ENCODE results near the gene ALG12.

Gene ALG12

GRCh38 chr22:49896201-49896600 lies 22.0 kb downstream of the ALG12 start:
- WGBS (ENCODE audit: insufficient coverage, insufficient read length) = no CpG with 5 or more reads among the region's 5 CpGs
- H3K4me1 ChIP-seq (ENCODE audit: control insufficient read depth, insufficient read depth, low read length) = no peaks in the 10 kb centered on the region
- no peak overlapping the region for H3K4me3 ChIP-seq (ENCODE audit: low read length)

GRCh38 chr22:49894322-49895054 lies 23.8 kb downstream of the ALG12 start:
- no peak for DNase-seq (ENCODE audit: low read depth, low spot score)
- H3K4me1 ChIP-seq (ENCODE audit: control insufficient read depth, insufficient read depth, low read length) = no peaks in the 10 kb centered on the region
- no peaks in the 10 kb centered on the region for H3K9me3 ChIP-seq (ENCODE audit: control insufficient read depth, insufficient read depth, low read length)
- no peaks in the 10 kb centered on the region for H3K27me3 ChIP-seq (ENCODE audit: control insufficient read depth, insufficient read depth, low read length)
- WGBS (ENCODE audit: insufficient coverage, insufficient read length) = no CpG with 5 or more reads among the region's 8 CpGs
- H3K27ac ChIP-seq (ENCODE audit: low read length) = no peak overlapping the region
- no peaks in the 10 kb centered on the region; the same call in 1 of the 2 replicates for H3K36me3 ChIP-seq (ENCODE audit: control insufficient read depth, insufficient read depth, low read length)
- no peak overlapping the region for H3K4me3 ChIP-seq (ENCODE audit: low read length)

More at GRCh38 chr22:49896201-49896600, 22.0 kb downstream of the ALG12 start:
- Histone ChIP-seq H3K27ac (ENCODE audit: low read length) (no peak overlapping the region), H3K9me3 (ENCODE audit: control insufficient read depth, insufficient read depth, low read length) (no peaks in the 10 kb centered on the region), H3K27me3 (ENCODE audit: control insufficient read depth, insufficient read depth, low read length) (no peaks in the 10 kb centered on the region), H3K36me3 (ENCODE audit: control insufficient read depth, insufficient read depth, low read length) (no peaks in the 10 kb centered on the region; the same call in 1 of the 2 replicates)
- DNase-seq (ENCODE audit: low read depth, low spot score) = no peak

- no peaks in the 10 kb centered on the region for H3K4me1 ChIP-seq (ENCODE audit: control insufficient read depth, insufficient read depth, low read length)
- DNase-seq (ENCODE audit: low read depth, low spot score) = no peak
- H3K27me3 ChIP-seq (ENCODE audit: control insufficient read depth, insufficient read depth, low read length) = no peaks in the 10 kb centered on the region
- H3K27ac ChIP-seq (ENCODE audit: low read length) = no peak overlapping the region
- H3K36me3 ChIP-seq (ENCODE audit: control insufficient read depth, insufficient read depth, low read length) = no peaks in the 10 kb centered on the region; the same call in 1 of the 2 replicates
- H3K9me3 ChIP-seq (ENCODE audit: control insufficient read depth, insufficient read depth, low read length) = no peaks in the 10 kb centered on the region
- no peak overlapping the region for H3K4me3 ChIP-seq (ENCODE audit: low read length)
- no CpG with 5 or more reads among the region's 4 CpGs for WGBS (ENCODE audit: insufficient coverage, insufficient read length)
These were observed 25.2 kb downstream of the ALG12 start for GRCh38 chr22:49893025-49893424.

GRCh38 chr22:49892226-49892899 lies 25.9 kb downstream of the ALG12 start:
- Histone ChIP-seq H3K4me1 (ENCODE audit: control insufficient read depth, insufficient read depth, low read length) (no peaks in the 10 kb centered on the region), H3K36me3 (ENCODE audit: control insufficient read depth, insufficient read depth, low read length) (no peaks in the 10 kb centered on the region; the same call in 1 of the 2 replicates), H3K27me3 (ENCODE audit: control insufficient read depth, insufficient read depth, low read length) (no peaks in the 10 kb centered on the region), H3K27ac (ENCODE audit: low read length) (no peak overlapping the region), H3K4me3 (ENCODE audit: low read length) (no peak overlapping the region), H3K9me3 (ENCODE audit: control insufficient read depth, insufficient read depth, low read length) (no peaks in the 10 kb centered on the region)
- no peak for DNase-seq (ENCODE audit: low read depth, low spot score)
- WGBS (ENCODE audit: insufficient coverage, insufficient read length) = no CpG with 5 or more reads among the region's 4 CpGs

GRCh38 chr22:49889071-49889470 lies 29.2 kb downstream of the ALG12 start:
- no CpG with 5 or more reads among the region's 5 CpGs for WGBS (ENCODE audit: insufficient coverage, insufficient read length)
- Histone ChIP-seq H3K27me3 (ENCODE audit: control insufficient read depth, insufficient read depth, low read length) (no peaks in the 10 kb centered on the region), H3K9me3 (ENCODE audit: control insufficient read depth, insufficient read depth, low read length) (no peaks in the 10 kb centered on the region), H3K4me1 (ENCODE audit: control insufficient read depth, insufficient read depth, low read length) (no peaks in the 10 kb centered on the region), H3K36me3 (ENCODE audit: control insufficient read depth, insufficient read depth, low read length) (peaks cover 10% of the 10 kb centered on the region), H3K4me3 (ENCODE audit: low read length) (no peak overlapping the region), H3K27ac (ENCODE audit: low read length) (no peak overlapping the region)
- no peak for DNase-seq (ENCODE audit: low read depth, low spot score)

GRCh38 chr22:49887702-49888101 lies 30.5 kb downstream of the ALG12 start:
- H3K27ac ChIP-seq (ENCODE audit: low read length) = no peak overlapping the region
- no CpG with 5 or more reads among the region's 9 CpGs for WGBS (ENCODE audit: insufficient coverage, insufficient read length)
- no peaks in the 10 kb centered on the region for H3K9me3 ChIP-seq (ENCODE audit: control insufficient read depth, insufficient read depth, low read length)
- DNase-seq (ENCODE audit: low read depth, low spot score) = no peak
- H3K4me3 ChIP-seq (ENCODE audit: low read length) = no peak overlapping the region
- no peaks in the 10 kb centered on the region for H3K27me3 ChIP-seq (ENCODE audit: control insufficient read depth, insufficient read depth, low read length)
- peaks cover 12% of the 10 kb centered on the region for H3K36me3 ChIP-seq (ENCODE audit: control insufficient read depth, insufficient read depth, low read length)
- H3K4me1 ChIP-seq (ENCODE audit: control insufficient read depth, insufficient read depth, low read length) = no peaks in the 10 kb centered on the region

- Histone ChIP-seq H3K4me1 (ENCODE audit: control insufficient read depth, insufficient read depth, low read length) (no peaks in the 10 kb centered on the region), H3K27ac (ENCODE audit: low read length) (no peak overlapping the region), H3K4me3 (ENCODE audit: low read length) (no peak overlapping the region), H3K36me3 (ENCODE audit: control insufficient read depth, insufficient read depth, low read length) (peaks cover 12% of the 10 kb centered on the region), H3K9me3 (ENCODE audit: control insufficient read depth, insufficient read depth, low read length) (no peaks in the 10 kb centered on the region), H3K27me3 (ENCODE audit: control insufficient read depth, insufficient read depth, low read length) (no peaks in the 10 kb centered on the region)
- WGBS (ENCODE audit: insufficient coverage, insufficient read length) = 100% methylated on average over 1 of the region's 14 CpGs
- DNase-seq (ENCODE audit: low read depth, low spot score) = no peak
These were observed 31.2 kb downstream of the ALG12 start for GRCh38 chr22:49887064-49887451.

GRCh38 chr22:49886346-49887063 lies 31.7 kb downstream of the ALG12 start:
- Histone ChIP-seq H3K27ac (ENCODE audit: low read length) (no peak overlapping the region), H3K27me3 (ENCODE audit: control insufficient read depth, insufficient read depth, low read length) (no peaks in the 10 kb centered on the region), H3K4me1 (ENCODE audit: control insufficient read depth, insufficient read depth, low read length) (no peaks in the 10 kb centered on the region), H3K4me3 (ENCODE audit: low read length) (no peak overlapping the region), H3K36me3 (ENCODE audit: control insufficient read depth, insufficient read depth, low read length) (peaks cover 12% of the 10 kb centered on the region), H3K9me3 (ENCODE audit: control insufficient read depth, insufficient read depth, low read length) (no peaks in the 10 kb centered on the region)
- no peak for DNase-seq (ENCODE audit: low read depth, low spot score)
- no CpG with 5 or more reads among the region's 41 CpGs for WGBS (ENCODE audit: insufficient coverage, insufficient read length)

GRCh38 chr22:49885881-49886280 lies 32.4 kb downstream of the ALG12 start:
- no peaks in the 10 kb centered on the region for H3K4me1 ChIP-seq (ENCODE audit: control insufficient read depth, insufficient read depth, low read length)
- no peak overlapping the region for H3K27ac ChIP-seq (ENCODE audit: low read length)
- WGBS (ENCODE audit: insufficient coverage, insufficient read length) = no CpG with 5 or more reads among the region's 35 CpGs
- no peak for DNase-seq (ENCODE audit: low read depth, low spot score)
- H3K27me3 ChIP-seq (ENCODE audit: control insufficient read depth, insufficient read depth, low read length) = no peaks in the 10 kb centered on the region
- H3K4me3 ChIP-seq (ENCODE audit: low read length) = no peak overlapping the region
- H3K9me3 ChIP-seq (ENCODE audit: control insufficient read depth, insufficient read depth, low read length) = no peaks in the 10 kb centered on the region
- H3K36me3 ChIP-seq (ENCODE audit: control insufficient read depth, insufficient read depth, low read length) = peaks cover 12% of the 10 kb centered on the region

- H3K36me3 ChIP-seq (ENCODE audit: control insufficient read depth, insufficient read depth, low read length) = peaks cover 12% of the 10 kb centered on the region
- H3K27ac ChIP-seq (ENCODE audit: low read length) = no peak overlapping the region
- no peaks in the 10 kb centered on the region for H3K27me3 ChIP-seq (ENCODE audit: control insufficient read depth, insufficient read depth, low read length)
- H3K4me1 ChIP-seq (ENCODE audit: control insufficient read depth, insufficient read depth, low read length) = no peaks in the 10 kb centered on the region
- no CpG with 5 or more reads among the region's 17 CpGs for WGBS (ENCODE audit: insufficient coverage, insufficient read length)
- no peaks in the 10 kb centered on the region for H3K9me3 ChIP-seq (ENCODE audit: control insufficient read depth, insufficient read depth, low read length)
- H3K4me3 ChIP-seq (ENCODE audit: low read length) = no peak overlapping the region
- no peak for DNase-seq (ENCODE audit: low read depth, low spot score)
These were observed 33.0 kb downstream of the ALG12 start for GRCh38 chr22:49885281-49885680.

Measured in iPS DF 6.9 (cell line).